Activated naive CD4-positive, alpha-beta T cell treated with anti-CD3 and anti-CD28 coated beads, Interleukin-2, amount 50 U/mL, for 72 hours (primary cell): ENCODE measurements around the gene IFNGR2. TPM values are rescaled to one million over a fixed set of nuclear protein-coding genes. Genes with fewer than 3 reads are reported as not detected.
A peak's percentile ranks its signal among the peaks of the same experiment; 100 is the strongest.

Experiments used
- ATAC-seq, 2 donors: fragments of 150-1000 bp; cut with Tn5 transposase; 2 replicates each; pipeline ENCODE4 v1.10.0; 2021; ENCODE audit warnings: mild to moderate bottlenecking in 2 of 2, moderate library complexity in 2 of 2
- DNase-seq, 2 donors: peaks; one replicate each; pipeline ENCODE4 v3.0.0; 2021 to 2022; ENCODE audit warnings: low spot score in 2 of 2
- H3K27ac Mint-ChIP-seq, 2 donors: one replicate each; pipeline ENCODE4 v1.8.0; 2022; ENCODE audit warnings: mild to moderate bottlenecking in 2 of 2, mixed read lengths in 2 of 2
- H3K36me3 Mint-ChIP-seq, 2 donors: one replicate each; pipeline ENCODE4 v1.8.0; 2022; ENCODE audit warnings: mixed read lengths in 2 of 2
- H3K9me3 Mint-ChIP-seq, 2 donors: one replicate each; pipeline ENCODE4 v1.8.0; 2022; ENCODE audit warnings: mixed read lengths in 2 of 2
- total RNA-seq, 2 donors: library from RNA; stranded (reverse); gene quantifications; one replicate each; pipeline ENCODE4 v1.2.3, GENCODE V29; 2022

Gene IFNGR2
- total RNA-seq, 2 donors from 2014 or later = 9.9 to 15.0 TPM

DNA sequence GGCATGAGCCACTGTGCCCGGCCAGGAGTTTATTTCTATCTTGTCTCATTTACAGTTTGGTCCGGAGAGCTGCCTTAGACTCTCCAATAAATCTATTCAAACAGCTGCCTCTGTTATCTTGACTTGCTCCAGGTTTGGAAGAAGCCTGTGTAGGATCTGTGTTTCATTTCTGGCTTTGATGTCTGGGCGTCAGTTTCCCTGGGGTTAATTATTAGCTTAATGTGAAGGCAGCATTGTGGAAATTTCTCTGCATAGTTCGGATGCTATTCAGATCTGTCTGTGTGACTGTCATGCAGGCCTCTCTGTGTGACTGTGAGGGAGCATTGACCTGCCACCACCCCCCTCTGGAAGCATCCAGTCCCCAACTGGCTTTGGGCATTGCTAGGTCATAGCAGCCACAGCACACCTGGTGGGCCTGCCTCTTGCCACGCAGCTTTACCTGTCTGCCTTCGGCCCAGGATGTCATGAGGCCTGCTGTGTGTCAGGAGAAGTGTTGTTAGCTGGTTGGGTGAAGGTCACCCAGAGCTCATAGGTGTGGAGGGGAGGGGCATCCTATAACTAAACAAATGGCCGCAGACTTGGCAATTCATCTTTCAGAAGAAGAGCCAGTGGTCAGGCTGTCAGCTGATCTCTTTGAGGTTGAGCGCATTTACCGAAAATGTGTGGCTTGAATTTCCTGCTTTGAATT is 9.8 kb downstream of the IFNGR2 start:
- ATAC-seq (peak in 1 of 2 donors; percentile 85), DNase-seq (no peak)
- H3K9me3 Mint-ChIP-seq = no peaks in the 10 kb centered on the region
- peaks cover 5 to 7% of the 10 kb centered on the region in 2 donors for H3K36me3 Mint-ChIP-seq
- peak overlapping the region in 1 of 2 donors; percentile 79 for H3K27ac Mint-ChIP-seq

- no peak for DNase-seq
- no peaks in the 10 kb centered on the region for H3K9me3 Mint-ChIP-seq
- no peak for ATAC-seq
- H3K36me3 Mint-ChIP-seq = peaks cover 0 to 5% of the 10 kb centered on the region in 2 donors
- no peak overlapping the region for H3K27ac Mint-ChIP-seq
Measured at GRCh38 chr21:33414068-33414467, 10.9 kb downstream of the IFNGR2 start.

DNA sequence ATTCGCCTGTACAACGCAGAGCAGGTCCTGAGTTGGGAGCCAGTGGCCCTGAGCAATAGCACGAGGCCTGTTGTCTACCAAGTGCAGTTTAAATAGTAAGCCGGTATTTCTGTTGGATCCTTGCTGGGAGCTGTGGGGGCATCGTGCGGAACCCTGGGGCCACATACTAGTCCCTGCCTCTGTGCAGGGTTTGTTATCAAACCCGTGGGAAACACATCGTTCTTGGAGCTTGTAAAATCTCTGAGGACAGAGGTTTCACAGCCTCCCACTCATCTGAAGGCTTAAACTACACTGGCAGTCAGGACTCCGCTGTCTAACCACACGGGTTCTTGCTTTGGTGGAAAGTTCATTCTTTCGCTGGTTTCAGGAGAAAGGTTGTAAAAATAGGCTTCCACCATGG is 11.7 kb downstream of the IFNGR2 start:
- H3K9me3 Mint-ChIP-seq = no peaks in the 10 kb centered on the region
- no peak overlapping the region for H3K27ac Mint-ChIP-seq
- H3K36me3 Mint-ChIP-seq = peaks cover 5 to 6% of the 10 kb centered on the region in 2 donors
- DNase-seq (no peak), ATAC-seq (no peak)

GRCh38 chr21:33418691-33419090 is 15.5 kb downstream of the IFNGR2 start:
- DNase-seq = no peak
- ATAC-seq = no peak
- Mint-ChIP-seq H3K9me3 (no peaks in the 10 kb centered on the region), H3K36me3 (peaks cover 9 to 20% of the 10 kb centered on the region in 2 donors), H3K27ac (no peak overlapping the region)

DNA sequence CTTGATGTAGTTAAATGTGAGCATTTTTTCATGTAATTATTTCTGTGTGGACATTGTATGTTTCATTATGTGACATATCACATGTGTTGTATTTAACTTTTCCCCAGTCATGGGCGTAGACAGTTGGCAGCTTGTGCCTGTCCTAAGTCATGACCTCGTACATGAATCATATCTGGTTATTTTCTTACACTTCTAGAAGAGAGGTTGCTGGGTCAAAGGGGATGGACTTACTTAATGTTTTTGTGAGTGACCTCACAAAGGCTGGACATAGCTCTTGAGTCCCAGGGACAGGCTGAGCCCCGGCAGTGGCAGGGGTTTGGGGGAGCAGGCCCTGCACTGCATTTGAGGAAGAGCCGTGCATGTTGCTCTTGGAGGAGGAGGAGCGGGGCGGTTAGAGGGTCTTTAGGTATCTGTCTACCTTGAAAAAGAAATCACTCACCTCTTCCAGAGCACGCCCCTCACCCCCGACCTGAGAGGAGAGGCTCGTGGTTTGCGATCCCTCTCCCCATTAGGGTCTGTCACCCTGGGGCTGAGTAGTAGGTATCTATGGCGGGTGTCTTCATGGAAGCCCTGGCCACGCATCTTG is 16.4 kb downstream of the IFNGR2 start:
- Mint-ChIP-seq H3K9me3 (no peaks in the 10 kb centered on the region), H3K27ac (no peak overlapping the region), H3K36me3 (peaks cover 9 to 20% of the 10 kb centered on the region in 2 donors)
- DNase-seq (no peak), ATAC-seq (no peak)

GRCh38 chr21:33421713-33422393 is 18.6 kb downstream of the IFNGR2 start:
- no peak overlapping the region for H3K27ac Mint-ChIP-seq
- H3K36me3 Mint-ChIP-seq = peaks cover 9 to 20% of the 10 kb centered on the region in 2 donors
- no peaks in the 10 kb centered on the region for H3K9me3 Mint-ChIP-seq
- ATAC-seq (no peak), DNase-seq (no peak)

DNA sequence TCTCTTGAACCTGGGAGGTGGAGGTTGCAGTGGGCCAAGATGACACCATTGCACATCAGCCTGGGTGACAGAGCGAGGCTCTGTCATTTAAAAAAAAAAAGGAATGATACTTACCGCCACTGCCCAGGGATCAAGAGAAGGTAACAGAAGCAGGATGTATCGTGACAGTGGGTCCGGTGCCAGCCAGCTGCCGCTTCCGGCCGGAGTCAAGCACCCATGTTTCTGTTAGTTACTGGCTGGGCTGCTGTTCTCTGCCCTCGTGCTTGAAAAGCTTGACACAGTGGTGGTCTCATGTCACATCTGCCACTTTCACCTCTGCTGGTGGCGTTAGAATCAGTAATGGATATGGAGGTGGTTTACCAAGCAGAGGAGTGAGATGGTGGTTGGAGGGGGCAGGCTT is 21.0 kb downstream of the IFNGR2 start:
- peaks cover 9 to 26% of the 10 kb centered on the region in 2 donors for H3K36me3 Mint-ChIP-seq
- ATAC-seq (no peak), DNase-seq (no peak)
- peak overlapping the region in 1 of 2 donors; percentile 29 for H3K27ac Mint-ChIP-seq
- no peaks in the 10 kb centered on the region for H3K9me3 Mint-ChIP-seq

GRCh38 chr21:33425825-33426224 is 22.6 kb downstream of the IFNGR2 start:
- ATAC-seq = no peak
- no peaks in the 10 kb centered on the region for H3K9me3 Mint-ChIP-seq
- H3K27ac Mint-ChIP-seq = no peak overlapping the region
- H3K36me3 Mint-ChIP-seq = peaks cover 9 to 14% of the 10 kb centered on the region in 2 donors
- DNase-seq = no peak

- peaks cover 3 to 15% of the 10 kb centered on the region in 2 donors for H3K36me3 Mint-ChIP-seq
- ATAC-seq (no peak), DNase-seq (no peak)
- no peaks in the 10 kb centered on the region for H3K9me3 Mint-ChIP-seq
- no peak overlapping the region for H3K27ac Mint-ChIP-seq
Measured at GRCh38 chr21:33427051-33427450, 23.8 kb downstream of the IFNGR2 start.

DNA sequence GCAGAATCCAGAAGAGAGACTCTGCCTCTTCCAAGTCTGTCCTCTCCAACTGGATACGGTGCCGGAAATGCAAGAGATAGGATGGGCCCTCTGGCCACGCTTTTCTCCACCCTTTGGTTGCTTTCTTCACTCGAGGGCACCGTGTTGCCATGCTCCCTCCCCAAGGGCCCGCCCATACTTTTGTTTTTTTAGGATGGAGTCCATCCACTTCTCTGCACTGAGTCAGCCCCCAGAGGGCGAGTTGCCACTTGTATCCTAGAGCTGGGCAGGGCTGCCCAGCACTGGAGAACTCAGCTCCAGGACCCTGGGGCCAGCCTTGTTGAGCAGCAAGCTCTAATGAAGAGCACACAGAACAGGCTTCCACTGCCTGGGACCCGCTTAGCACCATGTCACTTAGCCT is 25.5 kb downstream of the IFNGR2 start:
- H3K27ac Mint-ChIP-seq = no peak overlapping the region
- no peak for ATAC-seq
- H3K36me3 Mint-ChIP-seq = peaks cover 13 to 25% of the 10 kb centered on the region in 2 donors
- DNase-seq = no peak
- H3K9me3 Mint-ChIP-seq = no peaks in the 10 kb centered on the region

- ATAC-seq (no peak), DNase-seq (no peak)
- Mint-ChIP-seq H3K9me3 (no peaks in the 10 kb centered on the region), H3K36me3 (peaks cover 22 to 36% of the 10 kb centered on the region in 2 donors), H3K27ac (no peak overlapping the region)
Measured at GRCh38 chr21:33430858-33431257, 27.6 kb downstream of the IFNGR2 start.

DNA sequence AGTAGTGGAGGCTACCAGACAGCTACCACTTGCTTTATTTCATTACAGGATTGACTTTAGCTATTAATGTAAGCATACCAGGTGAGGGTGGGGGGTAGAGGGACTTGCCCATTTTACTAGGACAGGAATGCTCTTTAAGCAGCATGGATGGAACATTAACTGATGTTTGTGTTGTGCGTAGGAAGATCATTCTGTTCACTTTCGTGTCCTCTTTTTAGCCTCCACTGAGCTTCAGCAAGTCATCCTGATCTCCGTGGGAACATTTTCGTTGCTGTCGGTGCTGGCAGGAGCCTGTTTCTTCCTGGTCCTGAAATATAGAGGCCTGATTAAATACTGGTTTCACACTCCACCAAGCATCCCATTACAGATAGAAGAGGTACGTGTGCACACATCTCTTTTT is 29.3 kb downstream of the IFNGR2 start:
- ATAC-seq (no peak), DNase-seq (no peak)
- Mint-ChIP-seq H3K27ac (no peak overlapping the region), H3K36me3 (peaks cover 26 to 46% of the 10 kb centered on the region in 2 donors), H3K9me3 (no peaks in the 10 kb centered on the region)

DNA sequence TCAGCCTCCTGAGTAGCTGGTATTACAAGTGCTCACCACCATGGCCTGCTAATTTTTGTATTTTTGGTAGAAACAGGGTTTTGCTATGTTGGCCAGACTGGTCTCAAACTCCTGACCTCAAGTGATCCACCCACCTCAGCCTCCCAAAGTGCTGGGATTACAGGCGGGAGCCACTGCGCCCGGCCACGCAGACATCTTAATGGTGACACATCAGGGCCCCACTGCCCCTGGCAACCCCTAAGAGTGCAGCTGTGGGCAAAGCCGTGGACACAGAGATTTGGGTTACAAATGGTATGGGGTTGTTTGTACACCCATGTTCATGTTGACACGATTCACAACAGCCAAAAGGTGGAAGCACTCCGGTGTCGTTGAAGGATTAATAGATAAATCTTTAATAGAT is 29.8 kb downstream of the IFNGR2 start:
- peaks cover 26 to 49% of the 10 kb centered on the region in 2 donors for H3K36me3 Mint-ChIP-seq
- H3K9me3 Mint-ChIP-seq = no peaks in the 10 kb centered on the region
- ATAC-seq (no peak), DNase-seq (no peak)
- peak overlapping the region in 1 of 2 donors; percentile 70 for H3K27ac Mint-ChIP-seq

DNA sequence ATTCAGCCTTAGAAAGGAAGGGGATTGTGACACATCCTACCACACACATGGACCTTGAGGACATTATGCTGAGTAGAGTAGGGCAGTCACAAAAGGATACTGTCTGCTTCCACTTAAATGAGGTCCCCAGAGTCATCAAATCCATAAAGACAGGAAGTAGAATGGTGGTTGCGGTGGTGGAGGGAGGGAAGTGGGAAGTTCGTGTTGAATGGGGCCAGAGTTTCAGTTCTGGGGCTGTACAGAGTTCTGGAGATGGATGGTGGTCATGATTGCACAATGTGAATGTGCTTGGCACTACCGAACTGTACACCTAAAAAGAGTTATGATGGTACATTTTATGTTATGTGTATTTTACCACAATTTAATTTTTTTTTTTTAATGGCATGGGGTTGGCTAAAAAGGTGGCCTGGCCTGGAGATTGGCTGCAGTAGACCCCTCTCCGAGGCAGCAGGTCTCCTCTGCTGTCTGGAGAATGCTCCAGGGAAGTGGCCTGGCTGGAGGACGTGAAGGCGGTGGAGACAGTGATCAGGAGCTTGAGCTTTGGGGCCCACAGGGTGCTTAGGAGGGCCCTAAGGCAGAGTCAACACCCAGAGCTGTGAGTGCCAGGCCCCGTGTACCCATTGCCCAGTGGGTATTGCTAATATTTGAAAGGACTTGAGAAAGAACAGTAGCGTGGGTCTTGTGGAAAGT is 30.4 kb downstream of the IFNGR2 start:
- no peak for ATAC-seq
- Mint-ChIP-seq H3K36me3 (peaks cover 26 to 52% of the 10 kb centered on the region in 2 donors), H3K9me3 (no peaks in the 10 kb centered on the region), H3K27ac (peak overlapping the region in 1 of 2 donors; percentile 70)
- no peak for DNase-seq

GRCh38 chr21:33434770-33435360 is 31.7 kb downstream of the IFNGR2 start:
- Mint-ChIP-seq H3K27ac (peak overlapping the region in 1 of 2 donors; percentile 93), H3K9me3 (no peaks in the 10 kb centered on the region), H3K36me3 (peaks cover 26 to 45% of the 10 kb centered on the region in 2 donors)
- ATAC-seq = peak; percentile 98
- DNase-seq = peak in 1 of 2 donors; percentile 28

- Mint-ChIP-seq H3K27ac (peak overlapping the region in 1 of 2 donors; percentile 26), H3K9me3 (no peaks in the 10 kb centered on the region), H3K36me3 (peaks cover 26 to 42% of the 10 kb centered on the region in 2 donors)
- ATAC-seq (no peak), DNase-seq (peak in 1 of 2 donors; percentile 35)
Measured at GRCh38 chr21:33437140-33437539, 33.9 kb downstream of the IFNGR2 start.
